CD4-positive, alpha-beta T cell treated with Interleukin-21 for 1 hour (primary cell): ENCODE results near the gene MYO1E.
"Not testable (repeated sequence)": the region's sequence is repeated elsewhere in the genome, so short reads cannot be mapped to it uniquely, and the experiment has no call there.

ENCODE experiments used
- DNase-seq: peaks from one replicate; pipeline ENCODE4 v3.0.0-alpha.2; 2020

MYO1E gene

DNA sequence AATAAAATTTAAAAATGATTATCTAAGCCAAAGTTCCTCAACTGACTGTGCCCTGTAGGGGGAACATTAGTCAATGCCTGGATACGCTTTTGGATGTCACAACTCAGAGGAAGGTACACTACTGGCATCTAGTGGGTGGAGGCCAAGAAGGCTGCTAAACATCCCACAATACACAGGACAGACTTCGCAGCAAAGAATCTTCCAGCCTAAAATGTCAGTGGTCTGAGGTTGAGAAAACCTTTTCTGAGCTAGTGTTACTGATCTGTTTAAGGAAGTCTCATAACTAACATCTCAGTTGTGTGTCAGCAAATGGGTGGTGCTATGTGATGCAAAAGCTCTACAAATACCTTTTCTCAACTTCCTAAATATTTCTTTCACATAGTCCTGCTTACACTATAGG, 186.9 kb downstream of the MYO1E start:
- no peak for DNase-seq

GRCh38 chr15:59180945-59181600, 191.6 kb downstream of the MYO1E start:
- DNase-seq, result no peak

DNA sequence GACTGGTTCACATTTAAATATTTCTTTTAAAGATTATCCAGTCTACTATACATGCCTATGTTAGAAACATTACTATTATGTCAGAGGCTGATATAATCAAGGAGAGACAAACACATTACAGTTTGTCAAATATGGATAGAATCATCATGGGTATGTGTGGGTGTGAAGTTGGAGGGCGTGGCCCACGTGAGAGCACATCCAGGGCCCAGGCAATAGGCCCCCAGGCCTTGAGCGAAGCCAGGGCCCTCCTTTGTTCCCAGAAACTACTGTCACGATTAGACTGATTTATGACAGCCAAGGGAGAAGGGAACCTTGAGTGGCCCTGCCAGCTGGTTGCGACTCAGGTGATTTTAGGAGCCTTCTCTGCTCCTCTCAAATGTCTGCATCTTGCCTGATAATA, 193.0 kb downstream of the MYO1E start:
- DNase-seq, result no peak

- DNase-seq, result no peak
These were observed 194.4 kb downstream of the MYO1E start for GRCh38 chr15:59178151-59178695.

DNA sequence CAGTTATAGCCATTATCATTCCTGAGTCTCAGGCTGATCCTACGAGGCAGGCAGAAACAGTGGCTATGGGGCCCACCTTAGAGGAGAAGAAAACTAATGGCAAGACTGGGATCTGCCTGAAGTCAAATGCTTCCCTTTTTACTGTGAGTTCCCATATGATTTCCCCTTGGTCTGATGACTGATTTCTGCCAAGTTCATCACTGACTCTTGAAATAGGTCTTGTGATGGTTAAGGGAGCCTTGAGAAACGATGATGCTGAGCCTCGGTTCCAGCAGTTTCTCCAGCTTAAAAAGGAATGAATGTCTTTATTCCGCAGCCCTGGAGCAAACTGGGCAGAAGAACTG, 195.4 kb downstream of the MYO1E start:
- no peak for DNase-seq

DNA sequence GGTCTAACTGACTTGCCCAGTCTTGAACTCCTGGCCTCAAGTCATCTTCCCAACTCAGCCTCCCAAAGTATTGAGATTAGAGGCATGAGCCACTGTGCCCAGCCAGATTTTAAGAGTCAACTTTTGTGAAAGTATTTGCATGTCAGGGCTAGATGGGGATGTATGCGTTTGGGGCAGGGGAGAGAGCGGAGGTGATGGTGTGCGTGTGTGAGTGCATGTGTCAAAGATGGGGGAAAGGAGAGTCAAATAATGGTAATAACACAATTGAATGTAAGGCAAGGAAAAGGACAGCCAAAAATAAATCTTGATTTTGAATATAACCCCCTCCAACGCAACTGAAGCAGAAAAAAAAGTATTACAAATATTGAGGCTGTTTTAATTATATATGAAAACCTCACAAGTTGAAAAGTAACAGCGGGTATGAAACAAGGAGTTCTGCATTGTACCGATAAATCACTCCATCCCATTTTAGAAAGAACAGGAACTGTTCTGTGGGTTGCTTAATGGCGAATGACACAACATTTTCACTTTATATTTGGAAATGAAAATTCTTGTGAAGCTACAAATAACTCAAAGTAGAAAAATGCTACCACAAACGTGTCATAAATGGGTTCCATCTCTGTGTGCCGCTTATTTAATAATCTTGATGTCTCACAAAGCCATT, 195.9 kb downstream of the MYO1E start:
- DNase-seq, result no peak

- peak; percentile 26 for DNase-seq
These were observed 197.5 kb downstream of the MYO1E start for GRCh38 chr15:59174835-59175831.

DNA sequence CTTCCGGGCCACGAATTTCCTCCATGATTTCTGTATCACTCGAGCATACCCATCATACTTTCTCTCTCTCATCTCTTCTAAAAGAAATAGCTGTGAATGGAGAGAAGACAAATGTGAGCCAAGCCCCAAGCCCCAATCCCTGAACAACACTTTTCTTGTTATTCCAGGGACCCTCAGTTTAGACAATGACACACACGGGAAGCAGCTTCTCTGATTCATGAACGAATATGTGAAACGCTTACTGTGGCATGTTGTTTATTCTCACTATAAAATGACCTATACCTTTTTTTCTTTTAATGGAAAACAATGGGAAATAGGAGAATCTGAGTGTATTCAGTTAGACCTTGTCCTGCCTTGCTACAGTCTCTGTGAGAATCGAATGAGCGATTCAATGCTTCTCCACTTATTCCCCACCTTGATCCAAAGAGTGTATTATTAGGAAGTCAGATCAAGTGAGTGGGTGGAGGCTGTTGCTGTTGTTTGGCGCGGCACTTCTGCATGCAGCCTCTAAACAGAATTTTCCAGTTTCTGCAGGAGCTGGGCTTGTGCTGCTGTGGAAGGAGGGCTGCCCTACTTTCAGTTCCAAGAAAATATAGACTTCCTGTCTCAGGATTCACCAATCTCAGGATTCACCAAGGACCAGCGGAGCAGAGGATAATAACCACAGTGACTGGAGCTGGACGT, 198.4 kb downstream of the MYO1E start:
- no peak for DNase-seq

DNA sequence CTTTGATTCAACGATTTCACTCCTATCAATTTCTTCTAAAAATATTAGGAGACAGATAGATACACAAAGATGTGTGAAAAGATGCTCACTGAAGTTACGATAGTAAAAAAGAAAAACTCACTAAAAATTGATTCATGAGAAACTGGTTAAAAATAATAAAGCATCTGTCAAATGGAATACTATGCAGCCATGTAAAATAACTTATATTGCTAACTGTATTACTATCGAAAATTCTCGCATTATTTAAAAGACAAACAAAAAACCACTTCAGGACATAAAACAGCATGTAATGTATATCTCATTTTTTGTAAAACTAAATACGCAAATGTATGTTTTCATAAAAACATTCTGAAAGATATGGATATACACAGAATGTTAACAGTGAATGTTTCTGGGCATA, 199.5 kb downstream of the MYO1E start:
- DNase-seq, result no peak

- DNase-seq, result no peak
These were observed 200.3 kb downstream of the MYO1E start for GRCh38 chr15:59172289-59172901.

- no peak for DNase-seq
These were observed 201.6 kb downstream of the MYO1E start for GRCh38 chr15:59171067-59171397.

DNA sequence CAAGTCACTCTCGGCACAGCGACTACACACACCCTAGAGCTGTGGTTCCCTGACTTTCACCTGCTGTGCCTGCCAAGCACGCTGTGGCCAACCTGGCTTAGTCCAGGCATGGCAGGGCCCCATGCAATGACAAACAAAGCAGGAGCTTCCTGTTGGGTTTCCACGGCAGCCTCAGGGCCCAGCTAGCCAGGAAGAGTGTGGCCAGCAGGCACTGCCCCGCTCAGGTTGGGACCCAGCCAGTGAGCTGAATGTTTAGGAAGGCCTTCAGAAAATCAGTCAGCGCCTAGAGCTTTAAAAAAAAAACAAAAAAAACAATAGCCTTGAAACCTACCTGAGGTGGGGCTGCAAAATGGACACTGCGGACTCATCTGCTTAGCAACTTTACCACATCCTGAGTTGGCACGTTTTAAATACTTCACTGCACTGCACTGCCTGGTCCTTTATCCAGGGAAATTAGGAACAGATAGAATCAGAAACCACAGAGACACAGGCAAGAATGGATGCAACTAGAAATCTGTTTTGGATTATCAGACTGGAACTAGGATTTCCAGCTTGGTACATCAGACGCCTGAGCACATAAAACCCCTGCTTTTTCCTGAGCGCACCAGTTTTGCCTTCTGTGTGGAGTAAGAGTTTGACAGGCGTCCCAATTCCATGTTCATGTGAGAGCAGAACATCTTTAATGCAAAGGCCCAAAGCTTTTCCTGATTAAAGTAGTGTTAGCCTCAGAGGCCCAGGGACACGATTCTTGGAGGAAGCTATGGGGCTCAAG, 202.2 kb downstream of the MYO1E start:
- no peak for DNase-seq

- no peak for DNase-seq
These were observed 203.4 kb downstream of the MYO1E start for GRCh38 chr15:59169251-59169708.

GRCh38 chr15:59168536-59168935, 204.1 kb downstream of the MYO1E start:
- DNase-seq, result no peak

DNA sequence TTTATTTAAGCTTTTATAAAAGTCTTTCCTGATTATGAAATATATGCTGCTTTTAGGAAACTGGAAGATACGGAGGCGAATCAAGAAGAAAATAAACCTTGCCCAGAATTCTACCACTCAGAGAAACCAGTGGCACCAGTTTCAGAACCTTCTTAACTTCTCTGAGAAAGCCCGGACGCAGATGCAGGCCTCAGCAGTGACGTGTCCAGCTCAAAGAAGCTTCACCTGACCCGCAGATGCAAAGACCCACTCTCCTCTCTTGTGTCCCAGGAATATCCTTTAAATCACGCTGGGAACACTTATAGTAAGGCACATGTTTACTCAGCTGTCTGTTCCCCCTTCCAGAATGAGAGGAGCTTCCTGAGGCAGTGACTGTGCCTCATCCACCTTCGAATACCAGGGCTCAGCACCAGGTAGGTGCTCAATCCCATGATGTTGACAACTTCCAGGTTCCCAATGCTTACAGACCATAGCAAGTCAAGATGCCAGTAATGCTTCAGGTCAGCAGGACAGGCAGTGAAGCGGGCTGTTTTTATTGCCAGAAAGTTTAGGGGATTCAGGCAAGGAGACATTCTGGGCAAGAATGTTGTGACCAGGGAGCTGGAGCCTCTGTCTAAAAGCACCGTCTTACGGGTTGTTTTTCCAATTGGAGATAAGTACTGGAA, 205.9 kb downstream of the MYO1E start:
- DNase-seq, result no peak

GRCh38 chr15:59166166-59166565, 206.5 kb downstream of the MYO1E start:
- DNase-seq, result no peak

DNA sequence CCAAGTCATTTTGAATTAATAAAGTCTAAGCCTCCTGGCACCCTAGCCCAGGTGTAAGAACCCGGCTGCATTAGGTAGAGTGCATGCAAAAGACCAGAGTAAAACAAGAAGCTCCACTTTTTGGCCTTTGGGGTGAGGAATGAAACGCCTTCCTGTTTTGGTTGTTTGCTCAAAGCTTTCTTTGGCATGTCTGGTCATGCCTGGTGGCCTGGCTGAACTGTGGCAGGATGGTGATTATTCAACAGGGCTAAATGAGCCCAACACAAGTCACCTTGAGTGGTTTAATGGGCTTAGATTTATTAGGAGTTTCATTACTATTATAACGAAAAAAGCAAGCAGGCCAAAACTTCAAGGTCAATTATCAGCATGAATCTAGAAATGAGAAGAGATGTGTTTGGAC, 206.9 kb downstream of the MYO1E start:
- no peak for DNase-seq

DNA sequence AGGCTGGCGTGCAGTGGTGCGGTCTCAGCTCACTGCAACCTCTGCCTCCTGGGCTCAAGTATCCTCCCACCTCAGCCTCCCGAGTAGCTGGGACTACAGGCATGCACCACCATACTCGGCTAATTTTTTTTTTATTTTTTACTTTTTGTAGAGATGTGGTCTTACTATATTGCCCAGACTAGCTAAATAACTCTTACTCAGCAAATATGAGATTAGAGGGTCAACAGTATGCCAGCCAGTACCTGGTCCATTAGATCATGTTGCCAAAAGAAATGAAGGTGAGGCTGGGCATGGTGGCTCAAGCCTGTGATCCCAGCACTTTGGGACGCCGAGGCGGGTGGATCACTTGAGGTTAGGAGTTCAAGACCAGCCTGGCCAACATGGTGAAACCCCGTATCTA, 210.6 kb downstream of the MYO1E start:
- DNase-seq, result not testable (repeated sequence)

- DNase-seq, result no peak
These were observed 211.6 kb downstream of the MYO1E start for GRCh38 chr15:59160880-59161593.

DNA sequence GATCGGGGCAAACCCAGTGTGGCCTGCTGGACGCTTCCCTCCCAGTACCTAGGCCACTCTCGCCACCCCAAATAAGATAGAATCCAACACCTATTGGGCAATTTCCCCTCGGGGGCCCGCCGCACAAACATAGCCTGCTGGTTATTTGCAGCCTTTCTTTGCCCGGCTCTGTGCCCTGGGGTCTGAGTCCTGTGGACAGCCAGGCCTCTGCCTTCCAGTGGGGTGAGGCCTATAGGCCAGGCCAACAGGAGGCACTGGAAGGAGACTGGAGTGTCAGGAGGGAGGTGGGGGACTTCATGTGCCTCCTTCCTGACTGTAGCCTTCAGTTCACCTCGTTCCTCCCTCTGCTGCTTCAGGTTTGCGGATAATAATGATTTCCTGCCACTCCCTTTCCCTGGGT, 213.5 kb downstream of the MYO1E start:
- DNase-seq, result no peak

DNA sequence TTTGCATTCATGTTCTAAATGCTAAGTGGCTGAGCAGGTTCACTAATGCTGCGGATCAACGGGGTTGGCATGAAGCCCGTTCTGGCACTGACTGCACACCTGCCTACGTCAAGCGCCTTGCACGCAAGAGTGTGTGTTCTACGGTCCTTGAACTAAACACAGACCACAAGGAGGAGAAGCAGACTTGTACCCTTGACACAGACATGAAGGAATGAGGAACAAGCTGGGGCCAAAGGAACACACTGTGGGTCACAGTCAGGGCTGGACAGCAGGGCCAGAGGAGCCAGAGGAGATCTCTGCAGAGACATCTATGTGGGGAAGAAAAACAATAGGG, 214.0 kb downstream of the MYO1E start:
- DNase-seq, result no peak
